Hepatic stellate cell (primary cell): ENCODE data around the gene VIPR2.
"Not testable (repeated sequence)": the region's sequence is repeated elsewhere in the genome, so short reads cannot be mapped to it uniquely, and the experiment has no call there.

Source experiments
- DNase-seq: peaks from one replicate; pipeline ENCODE4 v3.0.0; 2011; ENCODE audit warnings: low spot score

VIPR2 gene, protein sequence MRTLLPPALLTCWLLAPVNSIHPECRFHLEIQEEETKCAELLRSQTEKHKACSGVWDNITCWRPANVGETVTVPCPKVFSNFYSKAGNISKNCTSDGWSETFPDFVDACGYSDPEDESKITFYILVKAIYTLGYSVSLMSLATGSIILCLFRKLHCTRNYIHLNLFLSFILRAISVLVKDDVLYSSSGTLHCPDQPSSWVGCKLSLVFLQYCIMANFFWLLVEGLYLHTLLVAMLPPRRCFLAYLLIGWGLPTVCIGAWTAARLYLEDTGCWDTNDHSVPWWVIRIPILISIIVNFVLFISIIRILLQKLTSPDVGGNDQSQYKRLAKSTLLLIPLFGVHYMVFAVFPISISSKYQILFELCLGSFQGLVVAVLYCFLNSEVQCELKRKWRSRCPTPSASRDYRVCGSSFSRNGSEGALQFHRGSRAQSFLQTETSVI

DNA sequence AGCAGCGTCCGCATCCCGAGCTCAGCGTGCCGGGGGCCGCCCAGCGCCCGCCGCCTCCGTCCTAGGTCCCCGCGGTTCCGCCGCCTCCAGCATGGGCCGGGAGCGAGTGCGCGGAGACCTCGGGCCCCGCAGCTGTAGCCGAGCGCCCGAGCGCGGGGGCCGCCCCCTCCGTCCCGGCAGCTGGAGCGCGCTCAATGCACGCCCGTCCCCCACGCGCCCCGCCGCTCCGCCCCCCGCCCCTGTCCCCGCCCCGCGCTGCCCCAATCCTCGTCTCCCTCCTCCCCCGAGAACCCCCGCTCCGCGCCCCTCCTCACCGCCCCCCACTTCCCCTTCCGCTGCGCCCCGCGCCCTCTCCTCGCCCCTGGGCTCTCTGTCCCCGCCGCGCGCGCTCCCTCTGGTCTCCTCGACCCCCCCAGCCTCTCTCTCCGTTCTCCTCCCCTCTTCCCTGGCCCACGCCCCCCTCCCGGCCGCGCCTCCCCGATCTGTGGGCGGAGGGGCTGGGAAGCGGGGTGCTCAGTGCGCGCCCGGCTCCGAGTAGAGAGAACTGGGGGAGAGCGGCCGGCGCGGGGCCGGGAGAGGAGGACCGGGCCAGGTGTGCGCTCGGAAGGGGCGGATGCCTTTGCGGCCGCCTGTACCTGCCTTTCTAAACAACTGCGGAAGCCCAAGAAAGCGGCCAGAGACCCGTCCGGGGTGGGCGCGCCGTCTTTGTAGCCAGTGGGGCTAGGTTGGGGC, at the start of gene VIPR2:
TSS of gene VIPR2 (minus strand) at position 110 of the 732 bp plus-strand sequence. CDS start at position 14, 96 bp downstream.
- no peak for DNase-seq

DNA sequence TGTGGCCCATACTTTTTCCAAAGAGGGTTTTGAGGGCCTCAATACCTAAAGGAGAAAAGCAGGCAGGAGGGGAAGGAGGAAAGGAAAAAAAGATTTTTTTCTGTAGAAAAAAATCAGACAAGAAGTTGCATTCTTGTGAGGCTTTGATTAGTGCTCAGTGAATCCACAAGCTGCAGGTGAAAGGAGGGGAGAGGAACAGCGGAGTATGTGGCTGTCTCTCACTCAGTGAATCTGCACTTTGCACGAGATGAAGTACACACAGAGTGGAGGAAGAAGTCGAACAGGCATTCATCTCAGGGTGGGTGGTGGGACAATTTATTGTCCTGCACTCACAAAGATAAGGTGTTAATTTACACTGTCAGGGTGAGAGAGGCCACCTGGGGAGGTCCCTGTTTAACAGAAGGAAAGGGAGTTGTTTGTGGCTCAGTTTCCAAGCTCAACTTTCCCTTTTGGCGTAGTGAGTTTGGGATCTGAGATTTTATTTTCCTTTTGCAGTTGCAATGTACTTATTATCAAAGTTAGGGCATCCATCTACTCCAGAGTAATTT, 49.0 kb upstream of the VIPR2 start:
- DNase-seq, result no peak

- DNase-seq, result no peak
Measured at GRCh38 chr7:159192725-159193453, 48.2 kb upstream of the VIPR2 start.

DNA sequence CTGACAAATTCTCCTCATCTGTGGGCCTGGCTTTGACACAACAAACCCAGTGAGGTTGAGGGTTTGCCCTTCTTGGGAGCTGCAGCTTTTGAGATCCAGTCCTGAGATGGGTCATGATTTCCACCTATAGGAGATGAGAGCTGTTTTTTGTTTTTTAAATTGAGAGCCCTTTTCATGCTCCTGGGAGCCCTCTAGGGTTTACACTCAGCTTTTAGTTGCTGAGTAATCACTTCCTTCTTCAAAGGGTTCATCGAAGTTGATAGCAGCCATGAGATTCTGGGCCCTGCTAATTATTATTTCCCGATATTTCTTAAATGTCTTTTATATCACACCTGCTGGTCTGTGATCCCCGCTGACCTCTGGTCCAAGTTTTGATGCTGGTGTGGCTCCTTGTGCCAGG, 47.3 kb upstream of the VIPR2 start:
- no peak for DNase-seq

DNA sequence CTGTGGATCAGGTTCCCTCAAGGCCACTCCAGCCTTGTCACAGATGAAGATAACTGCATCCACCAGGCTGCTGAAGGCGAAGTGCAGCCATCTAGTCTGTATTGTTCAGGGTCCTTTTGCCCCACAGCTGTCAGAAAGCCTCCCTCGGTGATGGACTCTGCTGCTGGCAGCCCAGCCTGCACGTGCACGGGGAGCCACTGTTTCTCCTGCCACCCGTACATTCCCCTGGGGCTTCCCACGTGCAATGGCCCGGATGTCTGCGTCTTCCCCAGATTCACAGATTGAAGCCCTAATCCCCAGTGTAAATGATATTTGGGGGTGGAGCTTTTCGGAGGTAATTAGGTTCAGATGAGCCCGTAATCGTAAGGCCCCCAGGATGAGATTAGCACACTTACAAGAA, 46.6 kb upstream of the VIPR2 start:
- DNase-seq, result no peak

GRCh38 chr7:159188011-159188410, 43.3 kb upstream of the VIPR2 start:
- DNase-seq, result no peak

DNA sequence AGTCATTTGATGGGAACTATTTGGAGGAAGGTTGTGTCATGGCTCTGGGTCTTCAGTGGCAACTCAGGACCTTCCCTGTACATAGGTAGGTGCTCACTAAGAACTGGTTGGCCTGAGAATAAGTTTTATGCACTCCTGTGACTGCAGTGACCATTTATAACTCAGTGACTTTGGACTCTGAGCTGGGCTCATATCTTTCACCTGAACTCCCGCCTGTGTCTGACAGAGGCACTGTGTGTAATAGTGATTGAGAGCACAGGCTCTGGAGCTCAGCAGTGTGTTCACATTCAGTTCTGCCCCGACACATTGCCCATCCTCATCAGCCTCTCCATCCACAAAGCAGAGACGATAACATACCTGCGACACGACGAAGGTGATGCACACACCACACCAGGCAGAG, 34.6 kb upstream of the VIPR2 start:
- DNase-seq, result no peak

GRCh38 chr7:159177284-159177953, 32.8 kb upstream of the VIPR2 start:
- DNase-seq, result no peak

DNA sequence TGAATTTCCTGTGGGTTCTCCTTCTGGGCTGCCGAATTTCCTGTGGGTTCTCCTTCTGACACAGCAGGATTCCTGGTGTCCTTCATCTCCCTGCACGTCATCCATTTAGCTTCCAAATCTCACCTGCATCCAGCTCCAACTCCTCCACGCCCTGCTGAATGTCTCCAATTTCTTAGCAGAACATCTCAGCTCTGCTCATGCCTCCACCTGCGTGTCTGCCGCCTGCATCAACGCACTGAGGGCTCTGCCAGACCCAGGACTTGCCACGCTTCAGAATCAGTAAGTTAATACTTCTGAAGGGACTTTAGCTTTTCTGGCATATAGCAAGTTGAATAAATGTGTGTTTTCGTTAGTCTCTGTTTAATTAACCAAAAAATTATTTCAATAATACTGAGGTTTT, 31.1 kb upstream of the VIPR2 start:
- DNase-seq, result no peak

DNA sequence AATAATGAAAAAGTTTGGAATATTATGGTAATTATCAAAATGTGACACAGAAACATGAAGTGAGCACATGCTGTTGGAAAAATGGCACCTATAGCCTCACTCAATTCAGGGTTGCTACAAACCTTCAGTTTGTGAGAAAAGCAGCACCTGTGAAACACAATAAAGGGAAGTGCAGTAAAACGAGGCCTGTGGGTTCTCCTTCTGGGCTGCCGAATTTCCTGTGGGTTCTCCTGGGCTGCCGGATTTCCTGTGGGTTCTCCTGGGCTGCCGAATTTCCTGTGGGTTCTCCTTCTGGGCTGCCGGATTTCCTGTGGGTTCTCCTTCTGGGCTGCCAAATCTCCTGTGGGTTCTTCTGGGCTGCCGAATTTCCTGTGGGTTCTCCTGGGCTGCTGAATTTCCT, 30.4 kb upstream of the VIPR2 start:
- not testable (repeated sequence) for DNase-seq

GRCh38 chr7:159172400-159172799, 27.7 kb upstream of the VIPR2 start:
- no peak for DNase-seq

GRCh38 chr7:159169391-159169790, 24.7 kb upstream of the VIPR2 start:
- no peak for DNase-seq

DNA sequence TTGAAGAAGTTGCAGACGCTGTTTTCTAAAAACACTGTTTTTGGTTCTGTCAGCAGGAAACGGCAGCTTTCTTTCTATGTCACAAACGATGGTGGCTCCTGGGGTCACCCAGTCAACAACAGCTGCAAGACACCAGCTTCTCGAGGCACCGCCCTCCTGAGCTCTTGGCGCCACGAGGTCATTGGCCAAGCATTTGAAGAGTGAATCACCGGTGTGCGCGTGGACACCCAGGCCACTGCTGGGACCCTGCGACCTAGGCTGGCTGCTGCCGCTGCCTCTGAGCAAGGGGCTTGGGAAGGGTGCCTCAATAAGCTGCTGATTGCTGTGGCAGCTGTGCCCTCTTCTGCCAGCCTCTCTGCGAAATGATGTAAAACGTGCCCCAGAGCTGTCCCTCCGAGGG, 22.5 kb upstream of the VIPR2 start:
- no peak for DNase-seq

DNA sequence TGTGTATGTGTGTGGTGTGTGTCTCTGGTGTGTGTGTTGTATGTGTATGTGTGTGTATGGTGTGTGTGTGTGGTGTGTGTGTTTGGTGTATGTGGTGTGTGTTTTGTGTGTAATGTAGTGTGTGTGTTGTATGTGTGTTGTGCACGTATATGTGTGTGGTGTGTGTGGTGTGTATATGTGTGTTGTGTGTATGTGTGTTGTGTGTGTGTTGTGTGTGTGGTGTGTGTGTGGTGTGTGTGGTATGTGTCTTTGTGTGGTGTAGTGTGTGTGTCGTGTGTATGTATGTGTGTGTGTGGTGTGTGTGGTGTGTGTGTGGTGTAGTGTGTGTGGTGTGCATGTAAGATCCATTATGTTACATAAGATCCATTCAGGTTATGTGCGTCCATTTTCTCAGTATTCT, 21.9 kb upstream of the VIPR2 start:
- DNase-seq, result no peak

DNA sequence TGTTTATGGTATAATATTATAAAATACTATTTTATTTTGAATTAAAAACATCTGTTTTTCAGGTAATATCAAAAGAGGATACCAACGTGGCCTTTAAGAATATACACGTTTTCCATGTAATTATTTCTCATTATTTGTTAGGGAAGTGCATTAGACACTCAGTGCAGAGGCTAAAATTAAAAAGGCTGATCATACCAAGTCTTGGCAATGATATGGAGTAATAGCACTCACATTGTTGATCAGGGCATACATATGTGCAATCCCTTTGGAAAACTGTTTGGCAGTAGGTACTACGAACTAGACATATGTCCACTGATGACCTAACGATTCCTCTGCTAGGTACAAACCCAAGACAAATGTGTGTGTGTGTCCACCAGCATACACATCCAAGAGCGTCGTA, 20.7 kb upstream of the VIPR2 start:
- no peak for DNase-seq

DNA sequence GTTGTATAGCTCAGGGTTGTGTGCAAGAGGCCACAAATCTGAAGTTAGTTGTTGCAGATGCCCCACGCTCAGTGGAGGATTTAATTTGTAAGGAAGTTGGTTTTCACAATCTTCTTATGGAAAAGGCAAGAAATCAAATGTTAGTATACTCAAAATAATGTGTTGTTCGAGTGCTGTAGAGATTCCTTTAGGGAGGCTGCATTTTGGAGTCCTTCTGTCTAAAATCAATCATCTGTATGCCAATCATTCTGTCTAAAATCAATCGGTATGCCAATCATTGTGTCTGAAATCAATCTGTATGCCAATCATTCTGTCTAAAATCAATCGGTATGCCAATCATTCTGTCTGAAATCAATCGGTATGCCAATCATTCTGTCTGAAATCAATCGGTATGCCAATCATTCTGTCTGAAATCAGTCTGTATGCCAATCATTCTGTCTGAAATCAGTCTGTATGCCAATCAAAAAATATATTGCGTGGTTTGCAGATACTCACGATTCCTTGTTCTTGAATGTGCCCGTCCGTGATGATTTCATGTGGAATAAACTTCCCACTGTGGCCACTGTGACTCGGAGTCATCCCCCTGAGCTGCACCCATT, 19.1 kb upstream of the VIPR2 start:
- DNase-seq, result not testable (repeated sequence)

DNA sequence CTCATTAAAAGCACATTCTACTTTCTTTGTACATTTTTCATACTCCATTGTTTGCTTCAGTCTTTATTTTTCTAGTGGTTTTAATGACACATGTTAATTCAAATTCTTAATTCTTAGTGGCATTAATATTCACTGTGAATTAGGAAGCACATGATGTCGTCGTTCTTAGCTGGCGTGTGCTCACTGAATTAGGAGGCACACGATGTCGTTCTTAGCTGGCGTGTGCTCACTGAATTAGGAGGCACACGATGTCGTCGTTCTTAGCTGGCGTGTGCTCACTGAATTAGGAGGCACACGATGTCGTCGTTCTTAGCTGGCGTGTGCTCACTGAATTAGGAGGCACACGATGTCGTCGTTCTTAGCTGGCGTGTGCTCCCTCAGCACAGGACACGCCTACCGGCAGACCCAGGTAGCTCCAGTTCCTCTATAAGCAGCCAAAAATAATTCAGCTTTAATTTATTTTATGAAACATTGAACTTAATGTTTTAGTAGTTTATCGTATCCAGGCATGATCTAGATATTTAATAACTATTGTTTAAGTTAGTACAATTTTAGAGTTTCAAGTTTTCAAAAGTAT, 17.5 kb upstream of the VIPR2 start:
- not testable (repeated sequence) for DNase-seq

DNA sequence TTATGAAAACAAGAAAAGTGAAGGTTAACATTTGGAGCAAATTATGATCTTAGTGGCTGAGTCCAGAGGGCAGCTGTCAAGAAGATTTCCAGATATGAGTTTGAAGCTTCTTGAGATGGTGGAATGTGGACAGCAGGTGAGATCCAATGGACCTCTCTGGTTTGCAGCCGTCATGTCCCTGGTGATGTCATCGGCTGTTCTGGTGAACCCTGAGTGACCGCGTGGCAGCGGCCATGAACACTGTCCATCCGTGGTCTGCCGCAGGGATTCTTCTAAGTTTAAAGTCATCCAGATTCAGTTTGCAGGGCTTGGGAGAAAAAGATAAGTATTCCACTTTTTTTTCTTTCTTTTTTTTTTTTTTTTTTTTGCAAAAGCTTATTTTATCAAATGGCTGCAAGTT, 15.8 kb upstream of the VIPR2 start:
- DNase-seq, result no peak

DNA sequence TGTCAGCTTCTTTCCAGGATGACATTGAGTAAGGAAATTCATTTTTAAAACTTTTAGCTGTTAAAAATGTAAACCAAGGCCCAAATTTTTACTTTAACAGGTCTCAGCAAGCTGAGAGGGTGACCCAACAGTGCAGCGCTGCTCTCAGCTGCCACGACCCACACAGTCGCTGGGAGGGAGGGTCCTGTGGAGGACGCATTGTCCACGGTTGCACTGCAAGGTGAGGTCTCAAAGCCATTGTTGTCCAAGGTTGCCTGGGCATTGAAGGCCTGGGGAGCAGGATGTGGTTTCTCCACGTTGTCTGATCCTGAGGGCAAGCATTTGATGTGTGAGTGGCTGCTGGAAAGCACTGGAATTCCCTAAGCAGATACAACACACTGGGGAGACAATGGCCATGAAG, 15.1 kb upstream of the VIPR2 start:
- no peak for DNase-seq

DNA sequence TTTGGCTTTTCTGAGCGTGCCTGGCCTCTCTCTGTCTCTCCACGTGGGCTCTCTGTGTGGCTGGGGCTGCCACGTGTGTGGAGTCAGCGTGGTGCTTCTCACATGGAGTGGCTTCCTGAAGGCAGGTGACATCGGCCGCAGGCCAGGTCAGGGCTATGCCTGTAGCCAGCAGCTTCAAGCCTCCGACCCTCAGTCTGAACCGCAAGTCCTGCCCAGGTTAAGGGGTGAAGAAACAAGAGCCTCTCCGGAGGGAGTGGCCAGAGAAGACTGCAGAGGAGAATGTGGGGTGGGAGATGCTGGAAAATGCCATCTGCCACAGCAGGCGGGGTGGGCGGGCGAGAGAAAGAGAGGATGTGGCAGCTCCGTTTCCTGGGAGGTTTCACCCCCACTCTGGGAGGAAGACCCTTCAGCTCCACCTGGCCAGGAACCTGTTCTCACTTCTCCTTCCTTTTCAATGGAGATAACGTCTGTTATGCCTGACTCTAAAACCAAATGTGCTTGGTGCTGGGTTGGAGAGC, 14.3 kb upstream of the VIPR2 start:
- DNase-seq, result no peak
